IMR-90 (cell line): Measurements from ENCODE around the gene TEX36. TPM values are rescaled to one million over a fixed set of nuclear protein-coding genes. Genes with fewer than 3 reads are reported as not detected.

Experiments
- ATAC-seq: fragments of 200-7000 bp; cut with Tn5 transposase; 2 replicates; pipeline ENCODE4 v1.9.1; 2020; ENCODE audit warnings: low read depth, mild to moderate bottlenecking, moderate library complexity
- BruUV-seq: library from RNA; stranded (reverse); fragments of 400-500 nt; replicated peaks from 2 replicates; lab custom pipeline; 2021; lab: Mats Ljungman, UMichigan
- CTCF ChIA-PET: fragments of 300-600 bp; formaldehyde crosslinking; extraction: SDS; loops from one replicate; lab custom pipeline; 2021; ENCODE audit warnings: antibody characterized with exemption; lab: Yijun Ruan, JAX
- POLR2A ChIA-PET: fragments of 300-600 bp; sonication (Branson Sonifier 250); formaldehyde crosslinking; loops from one replicate; lab custom pipeline; 2022; ENCODE audit warnings: antibody characterized with exemption; ENCODE audit not compliant: unreplicated experiment; lab: Charles Lee
- DNase-seq: peaks from one replicate; pipeline ENCODE4 v3.0.0; 2013
- H2AFZ ChIP-seq: replicated peaks from 2 replicates; pipeline ENCODE3; 2013; ENCODE audit warnings: low read length, mild to moderate bottlenecking; ENCODE audit not compliant: poor library complexity
- H2AK5ac ChIP-seq: 2 replicates; pipeline ENCODE4 v1.6.1; 2013; ENCODE audit warnings: low read depth, low read length, inconsistent platforms
- H2AK9ac ChIP-seq: replicated peaks from 2 replicates; pipeline ENCODE3; 2013; ENCODE audit warnings: mild to moderate bottlenecking, low read depth, low read length, moderate library complexity; ENCODE audit not compliant: poor library complexity
- H2BK120ac ChIP-seq: 2 replicates; pipeline ENCODE4 v1.6.1; 2013; ENCODE audit warnings: low read depth, low read length, inconsistent platforms
- H2BK15ac ChIP-seq: 3 replicates; pipeline ENCODE4 v1.6.1; 2013; ENCODE audit warnings: low read depth, low read length, inconsistent platforms
- H2BK20ac ChIP-seq: 2 replicates; pipeline ENCODE4 v1.6.1; 2013; ENCODE audit warnings: low read depth, mild to moderate bottlenecking, inconsistent platforms, low read length, moderate library complexity
- H2BK5ac ChIP-seq: 2 replicates; pipeline ENCODE4 v1.6.1; 2013; ENCODE audit warnings: mild to moderate bottlenecking, low read depth, low read length, inconsistent platforms; ENCODE audit not compliant: poor library complexity, severe bottlenecking
- H3K14ac ChIP-seq: replicated peaks from 2 replicates; pipeline ENCODE4 v1.6.1; 2013; ENCODE audit warnings: low read depth, low read length, inconsistent platforms
- H3K18ac ChIP-seq: 2 replicates; pipeline ENCODE4 v1.6.1; 2013; ENCODE audit warnings: low read depth, low read length, control low read depth
- H3K23ac ChIP-seq: 2 replicates; pipeline ENCODE4 v1.6.1; 2013; ENCODE audit warnings: low read depth, low read length, inconsistent platforms
- H3K27ac ChIP-seq: 2 replicates; pipeline ENCODE4 v1.5.1; 2013; ENCODE audit warnings: mild to moderate bottlenecking, control low read depth, low read length; ENCODE audit not compliant: insufficient read depth
- H3K27me3 ChIP-seq: 2 replicates; pipeline ENCODE4 v1.6.1; 2013; ENCODE audit warnings: low read length; ENCODE audit not compliant: control insufficient read depth, insufficient read depth
- H3K36me3 ChIP-seq: 2 replicates; pipeline ENCODE4 v1.6.1; 2013; ENCODE audit warnings: low read length, mixed read lengths; ENCODE audit not compliant: control insufficient read depth, insufficient read depth
- H3K4ac ChIP-seq: 2 replicates; pipeline ENCODE4 v1.6.1; 2013; ENCODE audit warnings: low read depth, low read length, inconsistent platforms
- H3K4me1 ChIP-seq: 2 replicates; pipeline ENCODE4 v1.6.1; 2013; ENCODE audit warnings: low read length, mixed read lengths; ENCODE audit not compliant: control insufficient read depth, insufficient read depth
- H3K4me2 ChIP-seq: 2 replicates; pipeline ENCODE4 v1.6.1; 2013; ENCODE audit warnings: low read depth, mild to moderate bottlenecking, control low read depth, low read length, moderate library complexity
- H3K4me3 ChIP-seq: 2 replicates; pipeline ENCODE4 v1.5.1; 2013; ENCODE audit warnings: low read depth, mild to moderate bottlenecking, control low read depth, low read length, moderate library complexity; ENCODE audit not compliant: insufficient read depth
- H3K56ac ChIP-seq: 2 replicates; pipeline ENCODE4 v1.6.1; 2013; ENCODE audit warnings: low read length, inconsistent platforms; ENCODE audit not compliant: insufficient read depth; ENCODE audit errors: extremely low read depth
- H3K79me1 ChIP-seq, 2 experiments: 2 replicates each; pipeline ENCODE4 v1.6.1; 2013; ENCODE audit warnings: low read length in 2 of 2, inconsistent platforms in 1 of 2, low read depth in 1 of 2
- H3K9ac ChIP-seq: 2 replicates; pipeline ENCODE4 v1.6.1; 2013; ENCODE audit warnings: low read depth, low read length, control low read depth
- H3K9me1 ChIP-seq: 2 replicates; pipeline ENCODE4 v1.6.1; 2013; ENCODE audit warnings: low read length, inconsistent platforms; ENCODE audit not compliant: insufficient read depth
- H3K9me3 ChIP-seq: 2 replicates; pipeline ENCODE4 v1.6.1; 2013; ENCODE audit warnings: low read length; ENCODE audit not compliant: control insufficient read depth, insufficient read depth
- H4K20me1 ChIP-seq: 2 replicates; pipeline ENCODE4 v1.6.1; 2013; ENCODE audit warnings: low read length, inconsistent platforms; ENCODE audit not compliant: insufficient read depth
- H4K5ac ChIP-seq: 2 replicates; pipeline ENCODE4 v1.6.1; 2013; ENCODE audit warnings: mild to moderate bottlenecking, low read depth, low read length, control low read depth
- H4K8ac ChIP-seq, 2 experiments: 2 replicates each; pipeline ENCODE4 v1.6.1; 2013; ENCODE audit warnings: low read depth in 2 of 2, low read length in 2 of 2, control low read depth in 1 of 2, inconsistent platforms in 1 of 2
- H4K91ac ChIP-seq: 2 replicates; pipeline ENCODE4 v1.6.1; 2013; ENCODE audit warnings: low read depth, low read length, inconsistent platforms; ENCODE audit not compliant: insufficient read depth
- BHLHE40 ChIP-seq: fragments of 150-350 bp; IDR thresholded peaks from 2 replicates; pipeline ENCODE4 v1.6.1; 2016; ENCODE audit warnings: mild to moderate bottlenecking, low read depth, low read length
- CEBPB ChIP-seq: IDR thresholded peaks from 2 replicates; pipeline ENCODE4 v1.6.1; 2012; ENCODE audit warnings: low read depth, low read length, improper control_type of control experiment
- CHD1 ChIP-seq: IDR thresholded peaks from 2 replicates; pipeline ENCODE4 v1.6.1; 2012; ENCODE audit warnings: low read depth, low read length, improper control_type of control experiment
- CTCF ChIP-seq: conservative IDR thresholded peaks from 2 replicates; pipeline ENCODE4 v1.5.1; 2012; ENCODE audit warnings: mild to moderate bottlenecking, low read depth, low read length, improper control_type of control experiment
- ELK1 ChIP-seq: fragments of 150-350 bp; IDR thresholded peaks from 2 replicates; pipeline ENCODE4 v1.6.1; 2016; ENCODE audit warnings: low read depth, mild to moderate bottlenecking, low read length, moderate library complexity, borderline replicate concordance
- FOS ChIP-seq: fragments of 150-350 bp; IDR thresholded peaks from 2 replicates; pipeline ENCODE4 v1.6.1; 2016; ENCODE audit warnings: low read depth, low read length
- MAZ ChIP-seq: IDR thresholded peaks from 2 replicates; pipeline ENCODE4 v1.6.1; 2012; ENCODE audit warnings: low read depth, mild to moderate bottlenecking, low read length, improper control_type of control experiment, moderate library complexity, borderline replicate concordance
- MXI1 ChIP-seq: IDR thresholded peaks from 2 replicates; pipeline ENCODE4 v1.6.1; 2012; ENCODE audit warnings: low read depth, mild to moderate bottlenecking, low read length, moderate library complexity, borderline replicate concordance
- NFE2L2 ChIP-seq: fragments of 150-350 bp; IDR thresholded peaks from 2 replicates; pipeline ENCODE4 v1.6.1; 2016; ENCODE audit warnings: low read depth, mild to moderate bottlenecking, low read length
- RCOR1 ChIP-seq: IDR thresholded peaks from 2 replicates; pipeline ENCODE4 v1.6.1; 2012; ENCODE audit warnings: mild to moderate bottlenecking, low read length, improper control_type of control experiment; ENCODE audit not compliant: insufficient replicate concordance
- SMC3 ChIP-seq: fragments of 150-350 bp; IDR thresholded peaks from 2 replicates; pipeline ENCODE4 v1.6.1; 2016; ENCODE audit warnings: low read depth, mild to moderate bottlenecking, antibody characterized with exemption, low read length, moderate library complexity
- WGBS, 2 experiments: methylation state at CpG; one replicate each; pipeline versions ENCODE4 v1.1.5 to v1.1.7; 2013; ENCODE audit warnings: missing lambda C conversion rate in 2 of 2; ENCODE audit not compliant: insufficient read length in 1 of 2; ENCODE audit errors: extremely low coverage in 2 of 2; 5-methylcytosine and 5-hydroxymethylcytosine counted together
- dilution Hi-C: fragments of 300-500 bp; cut with HindIII; formaldehyde crosslinking; loops from one replicate; pipeline ENCODE4 v1.14.3; 2018; ENCODE audit warnings: low sequenced_read_pairs; ENCODE audit not compliant: unreplicated experiment
- in situ Hi-C: fragments of 300-500 bp; cut with MboI; formaldehyde crosslinking; loops from 3 replicates; pipeline ENCODE4 v1.14.3; 2019; ENCODE audit warnings: low sequenced_read_pairs, inconsistent platforms, mixed read lengths
- intact Hi-C: fragments of 100-400 bp; cut with micrococcal nuclease; formaldehyde crosslinking; loops from 2 replicates; pipeline ENCODE4 v1.10.0; 2022
- polyA plus RNA-seq, 3 experiments: library from polyadenylated mRNA; depleted of rRNA; stranded (reverse); fragments of >200 nt; gene quantifications; 2 replicates each; pipeline ENCODE4 v1.2.3, GENCODE V29; 2012; ENCODE audit warnings: low replicate concordance in 1 of 3
- total RNA-seq: library from RNA; depleted of rRNA; stranded (reverse); fragments of >200 nt; gene quantifications from 2 replicates; pipeline ENCODE4 v1.2.3, GENCODE V29; 2012

Gene TEX36
- total and polyA plus RNA-seq, 2 of the 4 experiments (the other 2 are of a cell fraction) = not detected

- Histone ChIP-seq H3K9ac (no peak overlapping the region), H3K4me2 (no peak overlapping the region), H3K27ac (no peak overlapping the region), H3K4me3 (no peak overlapping the region), H3K14ac (no peak overlapping the region), H3K4me1 (no peaks in the 10 kb centered on the region), H3K79me1 (no peaks in the 10 kb centered on the region), H4K5ac (no peak overlapping the region), H2BK20ac (no peak overlapping the region), H4K91ac (no peak overlapping the region), H2BK5ac (no peak overlapping the region), H3K56ac (no peak overlapping the region), H4K20me1 (no peaks in the 10 kb centered on the region), H2AK5ac (no peak overlapping the region), H3K4ac (no peak overlapping the region), H2BK120ac (no peak overlapping the region), H3K18ac (no peak overlapping the region), H3K9me1 (no peaks in the 10 kb centered on the region), H2AK9ac (no peak overlapping the region), H3K23ac (no peak overlapping the region), H3K9me3 (no peaks in the 10 kb centered on the region), H2BK15ac (no peak overlapping the region), H2AFZ (no peak overlapping the region), H3K27me3 (no peaks in the 10 kb centered on the region; the same call in 1 of the 2 replicates), H3K36me3 (no peaks in the 10 kb centered on the region), H4K8ac (no peak overlapping the region)
- DNase-seq (no peak), ATAC-seq (no peak)
- WGBS, 2 experiments = 54% methylated on average over 3 of the region's 5 CpGs; no CpG with 5 or more reads in 1 of the 2 experiments
- intact Hi-C loops (no loop called here), in situ Hi-C loops (no loop called here), dilution Hi-C loops (no loop called here)
- TF ChIP-seq CHD1 = no peak
- TF ChIP-seq MXI1 = no peak
- TF ChIP-seq BHLHE40 = no peak
- no peak for TF ChIP-seq MAZ
- no peak for TF ChIP-seq CTCF
- no peak for TF ChIP-seq NFE2L2
- TF ChIP-seq FOS = no peak
- no peak for TF ChIP-seq ELK1
- no peak for TF ChIP-seq RCOR1
- TF ChIP-seq CEBPB = no peak
- no peak for TF ChIP-seq SMC3
- no TSS peak for BruUV-seq
- CTCF ChIA-PET = no interaction called here
- POLR2A ChIA-PET = no interaction called here
Observed at GRCh38 chr10:125634606-125635005, 48.4 kb downstream of the TEX36 start.
